ENCODE measurements around the gene CD79B. TPM values are rescaled to one million over a fixed set of nuclear protein-coding genes. Genes with fewer than 3 reads are reported as not detected.

The CD79B gene
- polyA plus RNA-seq, 1 donor (not counting 4 experiments of a cell fraction or from before 2014, with no cell fraction given): 0.07 TPM

- no peak for TF ChIP-seq CTCF (optimal IDR thresholded peaks at IDR 0.05 in 1 of 3, IDR thresholded peaks at IDR 0.05 in 1 of 3, conservative IDR thresholded peaks at IDR 0.05 in 1 of 3; ENCODE audit: extremely low read depth in 1 of 3, insufficient read depth in 2 of 3, low read length in 3 of 3)
- no peak for TF ChIP-seq EZH2 (IDR thresholded peaks at IDR 0.05; ENCODE audit: low read length)
- Histone ChIP-seq H3K4me1 (ENCODE audit: control insufficient read depth, extremely low read depth, insufficient read depth, low read length) (peaks cover 10% of the 10 kb centered on the region), H4K20me1 (ENCODE audit: control insufficient read depth, extremely low read depth, insufficient read depth, low read length) (no peaks in the 10 kb centered on the region), H3K9me1 (ENCODE audit: control insufficient read depth, extremely low read depth, insufficient read depth, low read length) (no peaks in the 10 kb centered on the region), H3K27me3 (ENCODE audit: control insufficient read depth, extremely low read depth, insufficient read depth, low read length) (peaks cover 7% of the 10 kb centered on the region), H3K9ac (ENCODE audit: control insufficient read depth, extremely low read depth, insufficient read depth, low read length) (no peak overlapping the region), H2AFZ (ENCODE audit: control insufficient read depth, low read length) (no peak overlapping the region), H3K4me2 (ENCODE audit: control insufficient read depth, extremely low read depth, insufficient read depth, low read depth, low read length) (no peak overlapping the region), H3K79me2 (ENCODE audit: control insufficient read depth, insufficient read depth, low read length) (no peaks in the 10 kb centered on the region), H3K36me3 (ENCODE audit: control insufficient read depth in 2 of 2, extremely low read depth in 1 of 2, insufficient read depth in 2 of 2, low read length in 2 of 2) (no peaks in the 10 kb centered on the region), H3K9me3 (ENCODE audit: control insufficient read depth, low read depth, low read length) (no peaks in the 10 kb centered on the region), H3K4me3 (ENCODE audit: control insufficient read depth in 2 of 3, extremely low read depth in 1 of 3, insufficient read depth in 2 of 3, low read depth in 1 of 3, low read length in 3 of 3) (no peak overlapping the region), H3K27ac (ENCODE audit: control insufficient read depth, insufficient read depth, low read length) (no peak overlapping the region)
- DNase-seq (ENCODE audit: low read depth, low spot score) (no peak), FAIRE-seq (no peak)
- dilution Hi-C loops (cut with MboI; ENCODE audit: extremely low pct_ligation_motif_present, low sequenced_read_pairs): no loop called here
These were observed 3.9 kb downstream of the CD79B start for GRCh38 chr17:63928172-63928666.

GRCh38 chr17:63927464-63928171 is 4.5 kb downstream of the CD79B start:
- no peaks in the 10 kb centered on the region for H3K36me3 ChIP-seq (ENCODE audit: control insufficient read depth in 2 of 2, extremely low read depth in 1 of 2, insufficient read depth in 2 of 2, low read length in 2 of 2)
- peaks cover 7% of the 10 kb centered on the region for H3K27me3 ChIP-seq (ENCODE audit: control insufficient read depth, extremely low read depth, insufficient read depth, low read length)
- no peaks in the 10 kb centered on the region for H4K20me1 ChIP-seq (ENCODE audit: control insufficient read depth, extremely low read depth, insufficient read depth, low read length)
- H3K4me1 ChIP-seq (ENCODE audit: control insufficient read depth, extremely low read depth, insufficient read depth, low read length): peaks cover 10% of the 10 kb centered on the region
- TF ChIP-seq CTCF (optimal IDR thresholded peaks at IDR 0.05 in 1 of 3, IDR thresholded peaks at IDR 0.05 in 1 of 3, conservative IDR thresholded peaks at IDR 0.05 in 1 of 3; ENCODE audit: extremely low read depth in 1 of 3, insufficient read depth in 2 of 3, low read length in 3 of 3) (no peak), EZH2 (IDR thresholded peaks at IDR 0.05; ENCODE audit: low read length) (no peak)
- no peak overlapping the region for H3K9ac ChIP-seq (ENCODE audit: control insufficient read depth, extremely low read depth, insufficient read depth, low read length)
- no peak overlapping the region for H2AFZ ChIP-seq (ENCODE audit: control insufficient read depth, low read length)
- no peak for DNase-seq (ENCODE audit: low read depth, low spot score)
- dilution Hi-C loops (cut with MboI; ENCODE audit: extremely low pct_ligation_motif_present, low sequenced_read_pairs): no loop called here
- no peaks in the 10 kb centered on the region for H3K9me3 ChIP-seq (ENCODE audit: control insufficient read depth, low read depth, low read length)
- no peak for FAIRE-seq
- H3K27ac ChIP-seq (ENCODE audit: control insufficient read depth, insufficient read depth, low read length): no peak overlapping the region
- H3K4me2 ChIP-seq (ENCODE audit: control insufficient read depth, extremely low read depth, insufficient read depth, low read depth, low read length): no peak overlapping the region
- no peaks in the 10 kb centered on the region for H3K9me1 ChIP-seq (ENCODE audit: control insufficient read depth, extremely low read depth, insufficient read depth, low read length)
- H3K4me3 ChIP-seq (ENCODE audit: control insufficient read depth in 2 of 3, extremely low read depth in 1 of 3, insufficient read depth in 2 of 3, low read depth in 1 of 3, low read length in 3 of 3): no peak overlapping the region
- no peaks in the 10 kb centered on the region for H3K79me2 ChIP-seq (ENCODE audit: control insufficient read depth, insufficient read depth, low read length)

All from keratinocyte (primary cell).